DMS153 (cell line): Measurements from ENCODE around the gene TRIB2.
A peak's percentile ranks its signal among the peaks of the same experiment; 100 is the strongest.
"Not testable (repeated sequence)": the region's sequence is repeated elsewhere in the genome, so short reads cannot be mapped to it uniquely, and the experiment has no call there.

Experiments
- DNase-seq: peaks from one replicate; lab custom pipeline; 2025; lab: John Stamatoyannopoulos, UW

TRIB2 gene

DNA sequence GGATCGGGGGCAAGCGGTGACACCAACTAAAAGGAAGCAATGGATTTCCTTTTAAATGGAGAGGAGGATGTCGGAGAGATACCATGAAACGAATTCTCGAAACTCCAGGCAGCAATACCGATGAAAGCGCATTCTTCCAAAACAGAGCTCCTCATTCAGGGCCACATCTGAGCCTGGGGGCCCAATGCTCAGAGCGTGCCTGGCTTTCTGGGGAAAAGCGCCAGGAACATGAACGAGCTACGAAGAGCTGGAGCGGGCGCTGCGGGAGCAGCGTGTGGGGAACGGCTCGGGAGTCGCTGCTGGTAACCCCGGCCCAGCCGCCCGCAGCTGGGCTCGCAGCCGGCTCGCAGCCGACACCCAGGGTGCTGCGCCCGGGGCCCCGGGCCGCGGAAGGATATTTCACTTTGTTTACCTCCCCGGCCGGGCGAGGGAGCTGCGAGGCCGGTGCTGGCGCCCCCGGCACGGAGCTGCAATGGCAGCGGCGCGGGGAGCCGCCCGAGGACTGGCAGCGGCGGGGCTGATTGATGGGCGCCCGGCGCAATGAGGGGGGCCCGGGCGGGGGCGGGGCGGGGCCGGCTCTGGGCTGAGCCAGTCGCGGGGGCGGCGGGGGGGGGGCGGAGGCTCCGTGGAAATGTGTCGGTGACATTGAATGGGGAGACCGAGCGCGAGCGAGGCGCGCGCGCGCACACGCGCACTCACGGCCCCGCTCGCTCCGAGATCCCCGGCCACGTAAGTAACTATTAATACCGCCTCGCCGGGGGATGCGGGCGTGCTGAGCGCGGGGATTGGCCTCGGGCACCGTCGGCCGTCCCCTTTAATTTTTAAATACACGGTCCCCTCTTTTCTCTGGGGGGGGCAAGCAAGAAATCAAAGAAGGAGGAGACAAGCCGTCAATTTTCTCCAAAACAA lies at the start of gene TRIB2:
TRIB2 (plus strand) TSS at position 655 of the 909 bp plus-strand sequence. CDS start 1,372 bp downstream, outside the sequence.
- DNase-seq: peak; percentile 87

DNA sequence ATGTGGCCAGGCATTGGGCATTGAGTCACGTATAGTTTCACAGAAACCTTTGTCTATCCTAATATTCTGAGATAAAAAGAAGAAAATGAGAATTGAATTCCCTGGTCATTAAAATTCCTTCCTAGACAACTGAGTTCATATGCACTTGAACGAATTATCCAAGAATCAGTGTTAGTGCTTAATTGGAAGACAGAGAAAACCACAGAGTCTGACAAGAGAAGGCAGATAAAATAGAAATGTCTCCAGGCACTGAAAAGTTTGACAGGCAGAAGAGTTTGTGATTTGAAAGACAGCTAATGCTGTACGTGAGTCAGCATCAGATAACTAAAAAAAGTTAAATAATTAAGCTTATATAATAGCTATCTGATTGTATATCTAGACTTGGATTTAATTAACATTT lies 47.7 kb upstream of the TRIB2 start:
- DNase-seq: no peak

DNA sequence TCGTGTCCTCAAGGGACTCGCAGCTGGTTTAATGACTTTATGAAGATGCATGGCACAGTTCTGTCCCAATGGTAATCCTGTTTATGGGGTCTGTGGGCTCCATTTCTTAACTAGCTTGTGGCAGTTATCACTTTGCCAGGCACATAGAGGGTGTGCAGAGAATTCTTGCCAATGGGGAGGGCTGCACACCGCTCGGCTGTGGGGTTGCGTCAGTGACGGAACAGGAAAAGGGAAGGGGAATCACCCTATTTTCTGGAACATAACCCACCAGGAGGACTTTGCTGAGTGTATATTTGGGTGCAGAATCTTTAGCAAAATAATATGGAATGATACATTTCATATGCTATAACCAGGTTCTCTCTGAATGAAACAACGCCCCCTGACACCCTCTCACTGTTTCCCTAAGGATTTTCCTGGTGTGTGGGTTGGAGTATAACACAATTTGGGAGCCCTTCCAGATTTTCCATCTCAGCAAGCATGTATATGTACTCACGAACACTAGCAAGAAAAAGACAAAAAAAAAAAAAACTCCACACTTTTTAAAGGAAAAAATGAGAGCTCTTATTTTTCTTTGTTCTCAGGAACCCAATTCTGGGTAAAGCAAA lies 43.9 kb upstream of the TRIB2 start:
- DNase-seq: no peak

DNA sequence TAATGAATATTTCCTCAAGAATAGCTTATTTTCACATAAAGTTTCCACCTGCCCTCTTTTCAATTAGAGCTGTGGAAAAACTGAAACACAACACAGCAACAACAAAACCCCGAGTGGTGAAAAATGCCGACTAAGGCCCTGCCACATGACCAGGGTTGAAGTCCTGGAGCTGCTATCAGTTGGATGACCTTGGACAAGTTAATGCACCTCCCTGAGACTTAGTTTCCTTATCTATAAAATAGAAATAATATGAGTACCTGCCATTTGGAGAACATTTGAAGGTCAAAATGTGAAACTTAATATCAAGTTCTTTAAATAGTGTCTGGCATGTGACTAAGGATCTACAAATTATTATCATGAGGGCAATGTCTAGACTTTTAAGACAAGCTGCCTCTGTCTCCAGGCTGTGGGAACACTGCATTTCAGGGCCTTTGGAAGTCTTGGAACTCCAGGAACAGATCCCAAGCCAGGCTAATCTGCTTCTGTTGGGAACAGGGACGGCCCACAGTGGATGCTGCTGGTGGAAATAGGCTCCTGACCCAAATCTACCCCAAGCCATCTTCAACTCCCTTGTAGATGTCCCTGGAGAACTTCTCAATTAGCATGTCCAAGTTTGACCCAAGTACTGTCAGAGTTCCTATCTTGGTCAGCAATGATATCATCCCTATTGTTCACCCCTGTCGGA lies 42.0 kb upstream of the TRIB2 start:
- DNase-seq: no peak

DNA sequence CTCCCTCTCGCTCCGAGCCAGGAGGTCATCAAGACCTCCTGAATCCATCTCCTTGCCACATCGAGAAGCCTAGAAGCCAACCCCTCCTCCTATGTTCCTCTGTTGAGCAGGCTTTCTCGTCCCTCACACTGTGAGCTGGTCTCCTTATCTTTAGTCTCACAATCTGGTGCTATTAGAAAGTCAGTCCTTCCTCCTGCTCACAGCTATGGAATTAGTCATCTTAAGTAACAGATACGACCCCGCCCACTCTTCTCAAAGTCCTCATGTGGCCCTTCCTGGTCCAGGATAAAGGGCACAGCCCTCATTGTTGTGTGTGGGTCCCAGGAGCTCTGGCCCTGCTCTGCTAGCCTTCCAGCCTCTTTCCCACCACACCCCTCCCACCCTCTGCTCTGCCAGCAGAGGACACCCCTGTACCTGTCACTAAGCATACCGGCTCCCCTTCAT lies 41.4 kb upstream of the TRIB2 start:
- no peak for DNase-seq

DNA sequence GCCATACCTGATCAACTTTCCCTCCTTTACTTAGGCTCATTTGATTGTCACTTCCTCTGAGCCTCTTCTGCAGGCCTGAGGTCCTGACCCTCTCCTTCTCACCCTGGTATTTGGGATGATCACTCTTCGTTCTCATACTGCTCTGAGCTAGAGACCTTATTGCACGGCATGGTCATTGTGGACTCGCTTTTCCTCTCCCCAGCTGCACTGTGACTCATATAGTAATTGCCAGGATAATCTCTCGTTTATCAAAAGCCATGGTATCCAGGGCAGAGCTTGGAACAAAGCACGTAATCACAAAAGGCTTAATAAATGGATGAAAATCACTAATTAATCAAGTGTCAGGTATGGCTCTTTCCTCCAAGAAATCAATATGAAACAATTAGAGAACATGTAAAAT lies 40.9 kb upstream of the TRIB2 start:
- DNase-seq: no peak

DNA sequence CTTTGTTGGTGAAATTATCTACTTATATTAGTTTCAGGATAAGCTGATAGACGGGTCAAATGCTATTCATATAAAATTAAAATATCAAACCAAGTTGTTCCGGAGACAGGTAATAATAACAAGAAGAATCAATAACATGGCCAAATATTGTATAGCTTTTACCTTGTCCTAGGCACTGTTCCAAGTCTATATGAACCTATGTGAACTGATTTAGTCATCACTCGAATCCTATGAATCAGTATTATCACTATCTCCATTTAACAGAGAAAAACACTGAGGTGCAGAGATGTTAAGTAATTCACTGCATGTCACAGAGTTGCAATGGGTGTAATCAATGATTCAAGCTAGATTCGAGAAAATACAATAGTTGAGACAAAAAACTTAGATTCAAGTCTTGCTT lies 40.0 kb upstream of the TRIB2 start:
- no peak for DNase-seq

DNA sequence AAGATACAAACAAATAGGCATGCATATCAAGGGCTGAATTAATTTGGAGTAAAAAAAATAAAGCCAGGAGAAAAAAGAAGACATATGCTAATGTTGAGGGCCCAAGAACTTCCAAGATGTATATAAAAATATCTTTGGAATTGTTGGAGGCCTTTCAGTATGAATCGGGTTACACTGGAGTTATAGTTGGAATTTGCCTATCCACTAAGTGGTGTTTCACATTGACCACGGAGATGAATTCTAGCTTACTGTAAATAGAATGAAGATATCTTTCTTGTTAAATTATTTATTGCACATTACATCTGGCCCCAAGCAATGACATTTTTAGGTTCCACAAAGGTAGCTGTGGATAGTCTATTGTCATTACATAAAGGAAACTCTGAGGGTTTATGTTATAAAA lies 38.5 kb upstream of the TRIB2 start:
- no peak for DNase-seq

DNA sequence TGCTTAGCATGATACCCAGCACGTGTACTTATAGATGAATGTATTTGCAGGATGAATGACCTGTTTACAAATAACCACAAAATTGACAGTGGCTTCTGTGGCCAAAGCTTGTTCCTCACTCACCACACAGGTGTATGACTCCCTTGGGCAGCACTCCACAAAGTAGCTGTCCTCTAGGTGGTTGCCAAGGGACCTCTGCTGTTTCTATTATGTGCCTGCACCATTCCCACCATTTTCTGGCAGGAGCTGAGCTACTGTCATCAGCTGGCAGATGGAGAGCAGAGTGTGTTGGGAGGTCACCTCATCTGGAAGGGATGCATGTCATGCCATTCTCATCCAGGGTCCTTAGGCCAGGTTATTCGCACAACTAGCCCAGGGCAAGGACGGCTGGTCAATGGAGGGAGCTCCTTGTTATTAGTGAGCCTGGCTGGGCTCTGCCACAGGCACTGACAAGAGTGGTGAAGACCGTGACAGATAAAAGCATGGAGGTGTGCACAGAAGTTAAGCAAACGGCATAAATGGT lies 37.1 kb upstream of the TRIB2 start:
- no peak for DNase-seq

DNA sequence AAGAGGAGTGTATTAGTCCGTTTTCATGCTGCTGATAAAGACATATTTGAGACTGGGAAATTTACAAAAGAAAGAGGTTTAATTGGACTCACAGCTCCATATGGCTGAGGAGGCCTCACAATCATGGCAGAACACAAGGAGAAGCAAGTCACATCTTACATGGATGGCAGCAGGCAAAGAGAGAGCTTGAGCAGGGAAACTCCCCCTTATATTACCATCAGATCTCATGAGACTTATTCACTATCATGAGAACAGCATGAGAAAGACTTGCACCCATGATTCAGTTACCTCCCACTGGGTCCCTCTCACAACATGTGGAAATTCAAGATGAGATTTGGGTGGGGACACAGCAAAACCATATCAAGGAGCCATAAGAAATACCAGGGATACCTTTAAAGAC lies 36.6 kb upstream of the TRIB2 start:
- not testable (repeated sequence) for DNase-seq

DNA sequence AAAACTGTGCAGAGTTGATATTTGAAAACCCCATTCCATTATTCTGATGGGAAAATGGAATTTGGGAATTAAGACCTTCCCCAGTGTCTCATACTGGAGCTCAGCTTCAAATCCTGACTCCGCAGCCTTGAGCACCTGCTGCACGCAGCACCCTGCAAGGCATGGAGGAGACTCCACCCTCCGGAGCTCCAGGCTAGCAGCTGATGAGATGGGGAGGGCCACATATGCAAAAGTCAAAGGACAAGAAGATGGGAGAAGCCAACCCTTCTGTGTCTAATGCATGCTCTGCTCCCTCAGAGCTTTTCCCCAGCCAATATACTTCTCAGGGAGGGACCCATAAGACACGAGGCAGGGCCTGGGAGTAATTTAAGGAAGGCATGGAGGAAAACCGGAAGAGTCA lies 34.7 kb upstream of the TRIB2 start:
- DNase-seq: no peak

DNA sequence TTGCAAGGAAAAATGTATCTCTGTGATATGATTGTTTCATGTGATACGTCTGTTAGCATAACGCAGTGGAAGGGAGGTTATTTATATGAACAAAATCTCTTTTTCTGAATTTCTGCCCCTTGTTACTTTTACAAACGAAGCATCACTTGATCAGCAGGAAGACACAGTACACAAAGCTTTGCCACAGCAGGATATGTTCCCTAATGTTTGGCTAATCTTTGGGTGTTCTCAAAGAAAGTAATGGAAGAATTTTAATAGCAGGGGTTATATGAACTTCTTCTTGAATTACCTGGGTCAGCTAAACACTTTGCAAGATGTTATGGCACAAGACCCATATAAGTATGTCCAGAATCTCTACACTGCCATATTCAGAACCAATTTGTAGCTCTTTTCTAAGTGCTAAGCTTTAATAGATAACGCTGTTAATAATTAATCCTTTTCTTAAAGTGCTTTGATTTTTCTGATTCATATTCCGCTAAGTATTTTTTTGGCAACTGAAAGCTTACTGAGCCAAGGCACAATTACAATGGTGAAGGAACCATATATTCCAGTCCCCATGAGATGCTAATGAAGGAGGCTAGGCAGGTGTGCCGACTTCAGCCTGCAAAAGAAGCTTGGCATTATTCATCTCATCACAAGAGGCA lies 33.2 kb upstream of the TRIB2 start:
- DNase-seq: no peak

DNA sequence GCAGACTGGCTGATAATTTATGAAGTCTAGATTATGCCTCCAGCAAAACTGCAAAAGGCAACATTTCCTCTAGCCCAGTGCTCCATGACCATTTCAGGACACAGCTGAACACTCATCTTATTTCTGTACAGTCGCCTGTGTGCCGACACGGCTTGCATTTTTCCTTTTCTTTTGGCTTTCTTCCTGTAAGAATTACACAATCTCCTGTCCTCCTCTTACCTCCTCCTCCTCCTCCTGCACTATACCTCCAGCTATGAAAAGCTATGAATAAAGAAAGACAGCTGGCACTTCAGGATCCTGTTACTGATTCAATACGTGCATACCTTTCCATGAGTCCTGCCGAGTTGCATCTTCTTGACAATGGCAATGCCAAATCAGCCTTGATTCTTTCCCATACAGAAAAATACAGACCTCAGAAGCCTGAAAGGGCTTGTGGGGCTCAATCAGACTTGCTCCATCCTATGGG lies 32.2 kb upstream of the TRIB2 start:
- no peak for DNase-seq

DNA sequence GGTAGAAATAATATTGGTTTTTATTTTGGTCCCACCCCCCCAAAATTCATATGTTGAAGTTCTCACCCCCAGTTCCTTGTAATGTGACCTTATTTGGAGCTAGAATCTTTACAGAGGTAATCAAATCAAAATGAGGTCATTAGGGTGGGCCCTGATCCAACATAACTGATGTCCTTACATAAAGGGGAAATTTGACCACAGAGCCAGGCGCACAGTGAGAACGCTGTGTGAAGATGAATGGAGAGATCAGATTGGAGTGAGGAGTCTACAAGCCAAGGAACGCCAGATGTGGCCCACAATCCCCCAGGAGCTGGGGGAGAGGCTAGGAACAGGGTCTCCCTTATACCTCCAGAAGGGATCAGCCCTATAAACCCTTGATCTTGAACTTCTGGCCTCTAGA lies 31.6 kb upstream of the TRIB2 start:
- no peak for DNase-seq

DNA sequence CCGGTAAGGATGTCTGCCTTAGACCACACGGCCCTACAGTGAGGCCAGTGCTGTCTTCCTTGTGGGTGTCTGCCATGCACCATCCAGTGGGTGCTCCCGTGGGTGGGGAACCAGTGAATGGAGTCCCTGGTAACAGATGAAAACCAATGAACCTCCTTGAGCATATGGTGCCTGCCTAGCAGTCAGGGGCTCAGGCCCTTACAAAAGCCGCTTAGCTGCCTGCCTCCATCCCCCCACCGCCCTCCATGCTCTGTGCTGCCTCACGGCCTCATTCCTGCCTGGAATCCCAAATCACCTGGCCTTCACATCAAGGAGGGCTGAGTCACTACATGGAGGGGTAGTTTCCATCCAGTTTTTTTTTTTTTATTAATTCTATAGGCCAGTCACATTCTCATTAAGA lies 30.8 kb upstream of the TRIB2 start:
- DNase-seq: no peak

DNA sequence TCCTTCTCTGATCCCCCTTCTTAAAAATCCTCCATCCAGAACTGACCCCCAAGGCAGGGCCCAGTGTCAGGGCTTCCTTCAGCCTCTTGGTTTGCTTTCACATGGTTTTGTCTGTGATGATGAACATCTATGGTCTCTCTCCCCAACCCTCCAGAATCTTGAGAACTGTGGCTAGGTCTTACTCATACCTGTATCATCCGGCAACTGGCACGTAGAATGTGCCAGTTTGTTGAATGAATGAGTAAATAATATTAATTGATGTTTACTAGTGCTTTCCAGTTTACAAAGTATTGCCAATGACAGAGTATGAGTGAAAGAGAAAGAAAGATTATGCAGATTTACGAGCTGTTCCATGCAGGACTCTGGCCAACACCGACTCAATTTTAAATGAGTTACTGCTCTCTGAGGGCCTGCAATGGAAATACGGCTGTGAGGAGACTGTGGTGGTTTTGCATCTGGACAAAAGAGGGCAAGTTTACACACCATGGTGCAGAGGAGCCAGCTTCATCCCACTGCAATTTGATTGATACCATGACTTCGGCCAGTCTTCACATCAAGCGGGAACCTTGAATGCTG lies 29.9 kb upstream of the TRIB2 start:
- no peak for DNase-seq

DNA sequence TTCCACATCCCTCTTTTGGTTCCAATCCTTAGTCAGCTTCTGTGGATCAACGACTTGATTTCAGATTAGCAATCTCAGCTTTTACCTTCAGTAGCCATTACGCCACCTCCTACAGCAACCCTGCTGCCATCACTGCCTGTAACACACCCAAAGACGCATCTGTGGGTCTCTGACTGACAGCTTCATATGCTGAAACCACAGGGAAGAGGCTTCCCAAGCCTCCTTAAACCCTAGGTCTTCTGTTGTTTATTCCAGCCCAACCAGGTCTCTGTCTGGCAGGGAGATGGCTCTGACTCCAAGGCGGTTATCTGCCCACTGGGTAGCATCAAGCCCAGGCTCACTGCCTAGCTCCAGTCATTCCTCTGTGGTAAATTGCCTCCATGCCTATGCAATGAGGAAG lies 28.6 kb upstream of the TRIB2 start:
- no peak for DNase-seq

DNA sequence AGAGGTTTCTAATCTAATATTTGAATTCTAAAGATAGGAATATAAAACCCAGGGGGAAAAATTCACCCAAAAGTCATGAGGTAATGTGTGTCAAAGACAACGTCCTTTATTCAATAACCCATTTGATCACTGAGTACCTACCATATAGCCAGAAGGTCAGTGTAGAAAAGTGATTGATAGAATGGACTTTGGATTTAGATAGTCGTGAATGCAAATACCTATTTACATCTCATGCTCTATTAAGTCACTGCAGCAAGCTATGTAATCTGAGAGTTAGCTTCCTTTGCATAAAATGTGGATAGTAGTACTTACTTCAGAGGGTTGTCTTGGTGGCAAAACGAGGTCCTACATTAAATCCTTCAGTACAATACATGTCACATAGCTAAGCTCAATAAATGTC lies 27.8 kb upstream of the TRIB2 start:
- no peak for DNase-seq

DNA sequence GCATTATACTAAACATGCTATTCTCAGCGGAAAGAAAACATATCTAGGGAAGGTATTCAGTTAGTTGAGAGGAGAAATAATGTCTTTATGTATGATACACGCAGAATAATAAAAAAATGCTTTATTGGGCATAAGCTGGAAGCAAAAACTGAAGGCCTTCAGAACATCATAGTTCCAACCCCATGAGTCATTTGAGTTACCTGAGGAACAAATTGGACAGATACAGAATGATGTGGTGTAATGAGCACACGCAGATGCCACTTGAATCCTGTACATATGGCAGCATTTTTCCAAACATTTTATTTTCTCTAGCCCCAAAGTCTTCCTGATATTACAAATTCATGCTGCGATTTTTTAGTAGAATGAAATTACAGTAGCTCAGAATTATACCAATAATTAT lies 23.2 kb upstream of the TRIB2 start:
- DNase-seq: no peak

DNA sequence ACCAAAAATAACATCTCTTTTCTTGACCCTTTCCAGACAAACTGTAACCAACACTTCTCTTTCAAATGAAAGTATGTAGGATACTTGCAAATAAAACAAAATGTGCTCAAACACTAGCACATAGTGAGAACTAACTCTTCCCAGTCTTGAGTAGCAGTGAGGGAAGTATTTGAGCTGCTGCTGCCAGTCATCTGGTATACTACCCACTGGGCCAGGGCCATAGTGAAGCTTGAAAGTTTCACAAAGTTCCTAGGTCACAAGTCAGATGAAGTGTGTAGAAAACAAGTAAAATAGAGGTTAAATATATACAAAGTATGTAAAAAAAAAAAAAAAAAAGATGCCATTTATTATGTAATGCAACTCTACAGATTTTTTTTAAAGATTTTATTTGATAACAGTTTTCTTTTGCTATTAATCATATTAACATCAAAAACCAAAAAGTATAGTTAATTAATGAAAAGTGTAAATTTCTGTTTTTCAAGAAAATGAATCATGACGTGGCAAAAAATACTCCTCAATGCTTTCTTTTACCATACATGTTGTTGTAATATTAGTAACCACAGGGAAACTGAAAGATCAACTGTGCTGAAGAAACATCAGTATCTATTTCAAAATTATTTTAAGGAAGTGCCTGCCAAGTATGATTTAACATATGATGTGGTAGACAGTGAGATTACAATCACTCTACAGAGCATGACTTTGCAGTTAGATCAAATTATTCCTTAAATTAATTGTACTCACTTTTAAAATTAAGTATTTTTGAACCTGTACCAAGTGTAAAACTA lies 21.6 kb upstream of the TRIB2 start:
- no peak for DNase-seq

DNA sequence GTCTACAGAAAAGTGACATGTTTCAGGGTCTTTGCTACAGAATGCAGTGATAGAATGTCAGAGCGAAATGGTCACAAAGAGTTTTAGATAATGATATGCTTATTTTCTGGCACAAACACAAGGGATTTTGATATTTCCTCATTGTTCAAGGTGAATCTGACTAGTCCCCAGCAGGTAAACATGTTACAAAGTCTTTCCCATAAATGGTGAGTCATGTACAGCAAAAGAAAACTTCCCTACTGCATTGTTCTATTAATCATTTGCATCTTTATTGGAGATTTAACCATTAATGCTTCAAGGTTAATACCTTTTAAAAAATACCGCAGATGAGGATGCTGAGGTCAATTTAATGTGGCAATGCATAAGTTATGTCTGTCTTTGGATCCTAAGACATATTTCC lies 19.1 kb upstream of the TRIB2 start:
- no peak for DNase-seq
